ENCODE results near the gene PCNX4. TPM values are rescaled to one million over a fixed set of nuclear protein-coding genes. Genes with fewer than 3 reads are reported as not detected.

PCNX4 gene
- total RNA-seq, 1 donor from 2014 or later, result 79.0 TPM

DNA sequence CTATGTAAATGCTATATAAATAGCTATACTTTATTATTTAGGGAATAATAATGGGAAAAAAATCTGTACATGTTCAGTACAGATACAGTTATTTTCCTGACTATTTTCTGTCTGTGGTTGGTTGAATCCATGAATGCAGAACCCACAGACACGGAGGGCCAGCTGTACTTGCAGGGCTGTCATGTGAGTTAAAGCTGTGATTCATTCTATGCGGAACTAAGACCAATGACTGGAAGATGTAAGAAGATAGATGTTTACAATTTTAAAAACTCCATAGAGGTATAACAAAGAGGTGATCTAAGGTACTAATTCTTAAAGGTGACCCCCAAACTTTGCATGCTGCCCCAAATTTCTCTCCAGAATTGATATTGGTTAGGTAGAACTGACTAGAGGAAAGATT lies 14.6 kb downstream of the PCNX4 start:
- TF ChIP-seq, protein P1, sequence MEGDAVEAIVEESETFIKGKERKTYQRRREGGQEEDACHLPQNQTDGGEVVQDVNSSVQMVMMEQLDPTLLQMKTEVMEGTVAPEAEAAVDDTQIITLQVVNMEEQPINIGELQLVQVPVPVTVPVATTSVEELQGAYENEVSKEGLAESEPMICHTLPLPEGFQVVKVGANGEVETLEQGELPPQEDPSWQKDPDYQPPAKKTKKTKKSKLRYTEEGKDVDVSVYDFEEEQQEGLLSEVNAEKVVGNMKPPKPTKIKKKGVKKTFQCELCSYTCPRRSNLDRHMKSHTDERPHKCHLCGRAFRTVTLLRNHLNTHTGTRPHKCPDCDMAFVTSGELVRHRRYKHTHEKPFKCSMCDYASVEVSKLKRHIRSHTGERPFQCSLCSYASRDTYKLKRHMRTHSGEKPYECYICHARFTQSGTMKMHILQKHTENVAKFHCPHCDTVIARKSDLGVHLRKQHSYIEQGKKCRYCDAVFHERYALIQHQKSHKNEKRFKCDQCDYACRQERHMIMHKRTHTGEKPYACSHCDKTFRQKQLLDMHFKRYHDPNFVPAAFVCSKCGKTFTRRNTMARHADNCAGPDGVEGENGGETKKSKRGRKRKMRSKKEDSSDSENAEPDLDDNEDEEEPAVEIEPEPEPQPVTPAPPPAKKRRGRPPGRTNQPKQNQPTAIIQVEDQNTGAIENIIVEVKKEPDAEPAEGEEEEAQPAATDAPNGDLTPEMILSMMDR (IDR thresholded peaks at IDR 0.05; ENCODE audit: unreplicated experiment), result no peak
- H3K4me1 Mint-ChIP-seq, result peaks cover 3% of the 10 kb centered on the region
- H3K9me3 Mint-ChIP-seq, result peaks cover 10% of the 10 kb centered on the region
- H3K4me3 Mint-ChIP-seq, result no peak overlapping the region
- H3K36me3 Mint-ChIP-seq, result peaks cover 25% of the 10 kb centered on the region
- no peak for DNase-seq (ENCODE audit: low spot score in 2 of 2, unreplicated experiment in 2 of 2)
- no peaks in the 10 kb centered on the region for H3K27me3 Mint-ChIP-seq (ENCODE audit: low read depth)
- H3K27ac Mint-ChIP-seq, result no peak overlapping the region

DNA sequence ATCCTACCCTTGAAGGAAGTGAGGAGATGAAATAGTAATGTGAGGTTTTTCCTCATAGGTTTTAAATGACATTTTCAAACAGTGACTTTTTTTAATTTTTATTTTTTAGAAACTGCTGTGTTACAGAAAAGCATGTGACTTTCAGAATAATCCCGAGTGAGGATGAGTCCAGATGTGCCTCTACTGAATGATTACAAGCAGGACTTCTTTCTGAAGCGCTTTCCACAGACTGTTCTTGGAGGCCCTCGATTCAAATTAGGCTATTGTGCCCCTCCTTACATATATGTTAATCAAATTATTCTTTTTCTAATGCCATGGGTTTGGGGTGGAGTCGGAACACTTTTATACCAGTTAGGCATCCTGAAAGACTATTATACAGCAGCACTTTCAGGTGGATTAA lies 15.8 kb downstream of the PCNX4 start:
- H3K4me1 Mint-ChIP-seq, result peaks cover 1% of the 10 kb centered on the region

DNA sequence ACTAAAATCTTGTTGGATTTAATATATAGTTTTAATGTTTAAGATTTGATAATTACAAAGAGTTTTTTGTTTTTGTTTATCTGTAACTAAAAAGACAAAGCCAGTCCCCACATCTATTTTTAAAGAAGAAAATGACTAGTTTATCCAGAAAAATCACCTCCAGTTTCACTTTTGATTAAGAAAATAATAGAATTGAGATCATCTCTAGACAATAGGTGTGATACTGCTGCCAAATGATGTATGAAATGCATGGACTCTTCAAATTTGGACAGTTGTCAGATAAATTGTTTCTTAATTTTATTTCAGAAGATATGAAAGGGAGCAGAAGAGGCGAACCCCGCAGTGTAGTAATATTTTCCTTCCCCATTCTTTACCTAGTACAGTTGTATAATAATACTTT lies 20.0 kb downstream of the PCNX4 start:
- H3K9me3 Mint-ChIP-seq, result peaks cover 6% of the 10 kb centered on the region
- H3K27ac Mint-ChIP-seq, result no peak overlapping the region
- no peak overlapping the region for H3K4me3 Mint-ChIP-seq
- H3K27me3 Mint-ChIP-seq (ENCODE audit: low read depth), result no peaks in the 10 kb centered on the region
- DNase-seq (ENCODE audit: low spot score in 2 of 2, unreplicated experiment in 2 of 2), result no peak
- H3K36me3 Mint-ChIP-seq, result peaks cover 26% of the 10 kb centered on the region
- peaks cover 4% of the 10 kb centered on the region for H3K4me1 Mint-ChIP-seq
- TF ChIP-seq, protein P1 (IDR thresholded peaks at IDR 0.05; ENCODE audit: unreplicated experiment), result no peak

More for the DNA sequence above, 15.8 kb downstream of the PCNX4 start:
- no peak overlapping the region for H3K27ac Mint-ChIP-seq
- no peak overlapping the region for H3K4me3 Mint-ChIP-seq
- no peaks in the 10 kb centered on the region for H3K27me3 Mint-ChIP-seq (ENCODE audit: low read depth)
- peaks cover 27% of the 10 kb centered on the region for H3K36me3 Mint-ChIP-seq
- peaks cover 10% of the 10 kb centered on the region for H3K9me3 Mint-ChIP-seq
- TF ChIP-seq, protein P1 (IDR thresholded peaks at IDR 0.05; ENCODE audit: unreplicated experiment), result no peak
- DNase-seq (ENCODE audit: low spot score in 2 of 2, unreplicated experiment in 2 of 2), result no peak

DNA sequence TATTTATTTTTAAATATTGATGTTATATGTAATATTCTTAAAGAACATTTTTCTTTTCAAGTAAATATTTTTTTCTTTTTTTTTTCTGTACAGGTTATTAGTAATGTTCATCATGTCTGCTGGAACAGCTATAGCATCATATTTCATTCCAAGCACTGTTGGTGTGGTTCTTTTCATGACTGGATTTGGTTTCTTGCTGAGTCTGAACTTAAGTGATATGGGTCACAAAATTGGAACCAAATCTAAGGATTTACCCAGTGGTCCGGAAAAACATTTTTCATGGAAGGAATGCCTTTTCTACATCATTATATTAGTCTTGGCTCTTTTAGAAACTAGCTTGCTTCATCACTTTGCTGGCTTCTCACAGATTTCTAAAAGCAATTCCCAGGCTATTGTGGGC lies 23.2 kb downstream of the PCNX4 start:
- no peaks in the 10 kb centered on the region for H3K9me3 Mint-ChIP-seq
- H3K36me3 Mint-ChIP-seq, result peaks cover 25% of the 10 kb centered on the region
- no peak overlapping the region for H3K4me3 Mint-ChIP-seq
- H3K4me1 Mint-ChIP-seq, result peaks cover 4% of the 10 kb centered on the region
- no peaks in the 10 kb centered on the region for H3K27me3 Mint-ChIP-seq (ENCODE audit: low read depth)
- no peak for DNase-seq (ENCODE audit: low spot score in 2 of 2, unreplicated experiment in 2 of 2)
- TF ChIP-seq, protein P1 (IDR thresholded peaks at IDR 0.05; ENCODE audit: unreplicated experiment), result no peak
- H3K27ac Mint-ChIP-seq, result no peak overlapping the region

DNA sequence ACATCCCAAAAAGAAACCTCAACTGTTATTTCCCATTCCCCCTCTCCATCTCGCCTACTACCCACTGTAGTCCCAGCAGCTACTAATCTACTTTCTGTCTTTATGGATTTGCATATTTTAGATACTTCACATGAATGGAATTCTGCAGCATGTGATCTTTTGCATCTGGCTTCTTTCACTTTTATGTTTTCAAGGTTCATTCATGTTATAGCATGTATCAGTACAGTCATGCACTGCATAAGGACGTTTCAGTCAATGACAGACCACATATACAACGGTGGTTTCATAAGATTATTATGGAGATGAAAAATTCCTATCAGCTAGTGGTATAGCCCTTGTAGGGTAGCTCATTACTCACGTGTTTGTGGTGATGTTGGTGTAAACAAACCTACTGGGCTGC lies 24.5 kb downstream of the PCNX4 start:
- H3K27me3 Mint-ChIP-seq (ENCODE audit: low read depth), result no peaks in the 10 kb centered on the region
- no peak overlapping the region for H3K27ac Mint-ChIP-seq
- H3K4me1 Mint-ChIP-seq, result peaks cover 4% of the 10 kb centered on the region
- no peaks in the 10 kb centered on the region for H3K9me3 Mint-ChIP-seq
- TF ChIP-seq, protein P1 (IDR thresholded peaks at IDR 0.05; ENCODE audit: unreplicated experiment), result no peak
- H3K4me3 Mint-ChIP-seq, result no peak overlapping the region
- H3K36me3 Mint-ChIP-seq, result peaks cover 24% of the 10 kb centered on the region
- DNase-seq (ENCODE audit: low spot score in 2 of 2, unreplicated experiment in 2 of 2), result no peak

DNA sequence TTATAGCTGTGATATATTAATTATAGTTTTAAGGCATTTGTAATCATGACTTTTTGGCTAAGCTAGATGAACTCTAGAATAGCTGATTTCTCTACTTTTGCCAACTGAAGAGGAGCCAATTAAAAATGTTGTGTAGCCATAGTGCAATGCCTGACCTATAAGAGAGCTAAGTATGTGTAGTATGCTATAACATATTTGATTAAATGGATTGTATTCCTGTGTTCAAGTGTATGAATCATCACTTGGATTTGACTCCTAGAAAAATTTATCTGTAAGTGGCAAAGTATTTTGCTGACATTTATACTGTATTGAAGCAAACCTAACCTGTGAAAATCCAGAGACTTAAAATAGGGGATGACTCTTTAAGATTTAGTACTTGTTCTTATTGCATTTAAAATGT lies 34.2 kb downstream of the PCNX4 start:
- DNase-seq (ENCODE audit: low spot score in 2 of 2, unreplicated experiment in 2 of 2), result no peak
- TF ChIP-seq, protein P1 (IDR thresholded peaks at IDR 0.05; ENCODE audit: unreplicated experiment), result no peak
- Mint-ChIP-seq H3K9me3 (peaks cover 19% of the 10 kb centered on the region), H3K4me1 (no peaks in the 10 kb centered on the region), H3K27ac (no peak overlapping the region), H3K36me3 (peaks cover 65% of the 10 kb centered on the region), H3K4me3 (no peak overlapping the region), H3K27me3 (ENCODE audit: low read depth) (no peaks in the 10 kb centered on the region)
